ENCODE results near the gene CSRP1. TPM values are rescaled to one million over a fixed set of nuclear protein-coding genes. Genes with fewer than 3 reads are reported as not detected.

CSRP1 gene
- total and polyA plus RNA-seq, 2 experiments from 2014 or later = 5.8 to 29.9 TPM

GRCh38 chr1:201480231-201481003, 26.5 kb downstream of the CSRP1 start:
- no peaks in the 10 kb centered on the region for H3K9me2 ChIP-seq (ENCODE audit: insufficient read depth)
- no peaks in the 10 kb centered on the region for H4K20me1 ChIP-seq (replicated peaks; ENCODE audit: insufficient read depth)
- no peaks in the 10 kb centered on the region for H3K79me2 ChIP-seq (replicated peaks; ENCODE audit: insufficient read depth)
- TF ChIP-seq STAT1 (IDR thresholded peaks at IDR 0.05; ENCODE audit: unreplicated experiment) (no peak), CTCF (conservative IDR thresholded peaks at IDR 0.05; ENCODE audit: low read depth in 2 of 2) (no peak; a peak in 1 of 4 replicates), ETS1 (IDR thresholded peaks at IDR 0.05) (no peak), EZH2 (IDR thresholded peaks at IDR 0.05; ENCODE audit: low read depth, unreplicated experiment) (no peak), ZNF462 (CRISPR knock-in tag; IDR thresholded peaks at IDR 0.05) (peak; percentile 95), ZNF114 (CRISPR knock-in tag; IDR thresholded peaks at IDR 0.05) (no peak), JUNB (IDR thresholded peaks at IDR 0.05; ENCODE audit: unreplicated experiment) (no peak), POLR2AphosphoS5 (IDR thresholded peaks at IDR 0.05; ENCODE audit: low read depth) (peak; percentile 85), ZNF331 (CRISPR knock-in tag; IDR thresholded peaks at IDR 0.05; ENCODE audit: low read depth) (0 out of 2 replicates have a peak, but pooled peaks have one; percentile 0), NANOG (IDR thresholded peaks at IDR 0.05; ENCODE audit: borderline replicate concordance) (no peak), EZH2phosphoT487 (IDR thresholded peaks at IDR 0.05; ENCODE audit: unreplicated experiment) (no peak), CREB1 (CRISPR knock-in tag; IDR thresholded peaks at IDR 0.05; ENCODE audit: low read depth) (peak; percentile 58; the same call in 1 of the 2 replicates), REST (IDR thresholded peaks at IDR 0.05; ENCODE audit: unreplicated experiment) (no peak)
- no peak overlapping the region for H3K27ac ChIP-seq (ENCODE audit: low read depth)
- DNase-seq (ENCODE audit: low spot score) (peak; percentile 96), ATAC-seq (peak; percentile 62)
- peaks cover 27% of the 10 kb centered on the region for H3K4me1 ChIP-seq (ENCODE audit: insufficient read depth)
- peaks cover 31% of the 10 kb centered on the region for H3K4me1 Mint-ChIP-seq
- H3F3A ChIP-seq (replicated peaks; ENCODE audit: low read depth) = no peaks in the 10 kb centered on the region; the same call in 1 of the 2 replicates
- H3K36me3 Mint-ChIP-seq (ENCODE audit: low read depth) = no peaks in the 10 kb centered on the region
- H3K4me3 ChIP-seq = peak overlapping the region; percentile 75
- no peaks in the 10 kb centered on the region for H3K36me3 ChIP-seq (ENCODE audit: insufficient read depth)
- H3K27me3 Mint-ChIP-seq (ENCODE audit: insufficient read depth, low read depth, poor library complexity) = peaks cover 19% of the 10 kb centered on the region
- H3K4me3 Mint-ChIP-seq = peak overlapping the region; percentile 80
- H3K27me3 ChIP-seq (ENCODE audit: insufficient read depth) = peaks cover 9% of the 10 kb centered on the region
- peak overlapping the region; percentile 96 for H2AFZ ChIP-seq
- peak overlapping the region; percentile 94 for H3K4me2 ChIP-seq
- no peaks in the 10 kb centered on the region for H3K9me3 Mint-ChIP-seq
- no peak overlapping the region for H3K27ac Mint-ChIP-seq
